HL-60 (cell line): ENCODE measurements around the gene UBE2U.

Source experiments
- GABPA ChIP-seq: IDR thresholded peaks from 2 replicates; pipeline ENCODE4 v1.6.1; 2012; ENCODE audit warnings: low read depth
- POLR2AphosphoS5 ChIP-seq: IDR thresholded peaks from 2 replicates; pipeline ENCODE4 v1.6.1; 2012; ENCODE audit warnings: low read depth
- SPI1 ChIP-seq: IDR thresholded peaks from 2 replicates; pipeline ENCODE4 v1.6.1; 2012; ENCODE audit warnings: low read depth, mild to moderate bottlenecking, borderline replicate concordance
- TF ChIP-seq, protein P1 (sequence below): IDR thresholded peaks from one replicate; pipeline ENCODE4 v1.5.1; 2011; ENCODE audit warnings: low read length, control low read depth, inconsistent platforms; ENCODE audit not compliant: insufficient read depth
- TF ChIP-seq, protein P2 (sequence below): IDR thresholded peaks from 2 replicates; pipeline ENCODE4 v1.6.1; 2012; ENCODE audit warnings: low read depth; ENCODE audit not compliant: insufficient replicate concordance

- TF ChIP-seq, protein P1, sequence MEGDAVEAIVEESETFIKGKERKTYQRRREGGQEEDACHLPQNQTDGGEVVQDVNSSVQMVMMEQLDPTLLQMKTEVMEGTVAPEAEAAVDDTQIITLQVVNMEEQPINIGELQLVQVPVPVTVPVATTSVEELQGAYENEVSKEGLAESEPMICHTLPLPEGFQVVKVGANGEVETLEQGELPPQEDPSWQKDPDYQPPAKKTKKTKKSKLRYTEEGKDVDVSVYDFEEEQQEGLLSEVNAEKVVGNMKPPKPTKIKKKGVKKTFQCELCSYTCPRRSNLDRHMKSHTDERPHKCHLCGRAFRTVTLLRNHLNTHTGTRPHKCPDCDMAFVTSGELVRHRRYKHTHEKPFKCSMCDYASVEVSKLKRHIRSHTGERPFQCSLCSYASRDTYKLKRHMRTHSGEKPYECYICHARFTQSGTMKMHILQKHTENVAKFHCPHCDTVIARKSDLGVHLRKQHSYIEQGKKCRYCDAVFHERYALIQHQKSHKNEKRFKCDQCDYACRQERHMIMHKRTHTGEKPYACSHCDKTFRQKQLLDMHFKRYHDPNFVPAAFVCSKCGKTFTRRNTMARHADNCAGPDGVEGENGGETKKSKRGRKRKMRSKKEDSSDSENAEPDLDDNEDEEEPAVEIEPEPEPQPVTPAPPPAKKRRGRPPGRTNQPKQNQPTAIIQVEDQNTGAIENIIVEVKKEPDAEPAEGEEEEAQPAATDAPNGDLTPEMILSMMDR, result no peak
- no peak for TF ChIP-seq POLR2AphosphoS5
- TF ChIP-seq GABPA, result no peak
- TF ChIP-seq, protein P2, sequence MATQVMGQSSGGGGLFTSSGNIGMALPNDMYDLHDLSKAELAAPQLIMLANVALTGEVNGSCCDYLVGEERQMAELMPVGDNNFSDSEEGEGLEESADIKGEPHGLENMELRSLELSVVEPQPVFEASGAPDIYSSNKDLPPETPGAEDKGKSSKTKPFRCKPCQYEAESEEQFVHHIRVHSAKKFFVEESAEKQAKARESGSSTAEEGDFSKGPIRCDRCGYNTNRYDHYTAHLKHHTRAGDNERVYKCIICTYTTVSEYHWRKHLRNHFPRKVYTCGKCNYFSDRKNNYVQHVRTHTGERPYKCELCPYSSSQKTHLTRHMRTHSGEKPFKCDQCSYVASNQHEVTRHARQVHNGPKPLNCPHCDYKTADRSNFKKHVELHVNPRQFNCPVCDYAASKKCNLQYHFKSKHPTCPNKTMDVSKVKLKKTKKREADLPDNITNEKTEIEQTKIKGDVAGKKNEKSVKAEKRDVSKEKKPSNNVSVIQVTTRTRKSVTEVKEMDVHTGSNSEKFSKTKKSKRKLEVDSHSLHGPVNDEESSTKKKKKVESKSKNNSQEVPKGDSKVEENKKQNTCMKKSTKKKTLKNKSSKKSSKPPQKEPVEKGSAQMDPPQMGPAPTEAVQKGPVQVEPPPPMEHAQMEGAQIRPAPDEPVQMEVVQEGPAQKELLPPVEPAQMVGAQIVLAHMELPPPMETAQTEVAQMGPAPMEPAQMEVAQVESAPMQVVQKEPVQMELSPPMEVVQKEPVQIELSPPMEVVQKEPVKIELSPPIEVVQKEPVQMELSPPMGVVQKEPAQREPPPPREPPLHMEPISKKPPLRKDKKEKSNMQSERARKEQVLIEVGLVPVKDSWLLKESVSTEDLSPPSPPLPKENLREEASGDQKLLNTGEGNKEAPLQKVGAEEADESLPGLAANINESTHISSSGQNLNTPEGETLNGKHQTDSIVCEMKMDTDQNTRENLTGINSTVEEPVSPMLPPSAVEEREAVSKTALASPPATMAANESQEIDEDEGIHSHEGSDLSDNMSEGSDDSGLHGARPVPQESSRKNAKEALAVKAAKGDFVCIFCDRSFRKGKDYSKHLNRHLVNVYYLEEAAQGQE, result no peak
- TF ChIP-seq SPI1, result no peak
Observed at GRCh38 chr1:64248065-64248464, 44.6 kb downstream of the UBE2U start.
